Fibroblast of peridontal ligament (primary cell): ENCODE results near the gene VPS37D.
A peak's percentile ranks its signal among the peaks of the same experiment; 100 is the strongest.
"Not testable (repeated sequence)": the region's sequence is repeated elsewhere in the genome, so short reads cannot be mapped to it uniquely, and the experiment has no call there.

Experiments used
- DNase-seq: peaks from one replicate; pipeline ENCODE4 v3.0.0-alpha.2; 2010; ENCODE audit errors: extremely low read depth

Gene VPS37D

DNA sequence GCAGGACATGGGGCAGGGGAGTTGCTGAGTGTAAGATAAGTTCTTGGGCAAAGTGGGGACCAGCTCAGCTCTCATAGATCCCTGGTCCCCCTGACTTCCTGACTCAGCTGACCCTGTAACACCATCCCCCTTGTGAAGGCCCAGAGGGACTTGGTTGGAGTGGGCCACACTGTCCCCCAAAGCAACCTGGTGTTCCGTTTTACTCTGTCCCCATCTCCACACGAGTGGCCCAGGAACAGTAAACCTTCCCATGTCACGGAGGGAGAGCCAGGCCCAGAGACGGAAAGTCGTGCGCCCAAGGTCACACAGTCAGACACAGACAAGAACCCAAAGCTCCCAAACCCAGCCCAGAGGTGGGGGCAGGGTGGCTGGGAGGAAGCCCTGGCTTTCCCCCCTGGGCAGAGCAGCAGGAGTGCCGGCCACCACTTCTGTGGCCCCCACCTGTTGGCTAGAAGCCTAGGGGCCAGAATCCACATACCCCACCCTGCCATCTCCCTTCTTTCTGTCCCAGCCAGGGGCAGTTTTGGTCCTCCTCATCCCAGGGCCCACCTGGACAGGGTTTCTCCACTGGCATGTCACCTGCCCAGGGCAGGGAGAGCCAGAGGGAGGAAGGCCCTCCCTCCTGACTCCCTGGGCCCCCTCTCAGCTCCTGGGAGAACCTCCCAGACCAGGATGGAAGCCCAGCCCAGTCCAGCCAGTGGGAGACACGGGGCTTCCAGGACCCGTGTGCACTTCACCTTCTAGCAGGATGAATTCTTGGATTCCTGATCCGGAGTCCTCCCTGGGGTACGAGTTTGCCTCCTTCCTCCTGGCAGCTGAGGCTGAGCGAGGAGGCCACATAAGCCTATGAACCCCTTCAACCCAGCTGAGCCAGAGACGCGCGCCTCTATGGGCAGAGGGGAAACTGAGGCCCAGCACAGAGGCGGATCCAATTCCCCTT is 20.6 kb upstream of the VPS37D start:
- no peak for DNase-seq

DNA sequence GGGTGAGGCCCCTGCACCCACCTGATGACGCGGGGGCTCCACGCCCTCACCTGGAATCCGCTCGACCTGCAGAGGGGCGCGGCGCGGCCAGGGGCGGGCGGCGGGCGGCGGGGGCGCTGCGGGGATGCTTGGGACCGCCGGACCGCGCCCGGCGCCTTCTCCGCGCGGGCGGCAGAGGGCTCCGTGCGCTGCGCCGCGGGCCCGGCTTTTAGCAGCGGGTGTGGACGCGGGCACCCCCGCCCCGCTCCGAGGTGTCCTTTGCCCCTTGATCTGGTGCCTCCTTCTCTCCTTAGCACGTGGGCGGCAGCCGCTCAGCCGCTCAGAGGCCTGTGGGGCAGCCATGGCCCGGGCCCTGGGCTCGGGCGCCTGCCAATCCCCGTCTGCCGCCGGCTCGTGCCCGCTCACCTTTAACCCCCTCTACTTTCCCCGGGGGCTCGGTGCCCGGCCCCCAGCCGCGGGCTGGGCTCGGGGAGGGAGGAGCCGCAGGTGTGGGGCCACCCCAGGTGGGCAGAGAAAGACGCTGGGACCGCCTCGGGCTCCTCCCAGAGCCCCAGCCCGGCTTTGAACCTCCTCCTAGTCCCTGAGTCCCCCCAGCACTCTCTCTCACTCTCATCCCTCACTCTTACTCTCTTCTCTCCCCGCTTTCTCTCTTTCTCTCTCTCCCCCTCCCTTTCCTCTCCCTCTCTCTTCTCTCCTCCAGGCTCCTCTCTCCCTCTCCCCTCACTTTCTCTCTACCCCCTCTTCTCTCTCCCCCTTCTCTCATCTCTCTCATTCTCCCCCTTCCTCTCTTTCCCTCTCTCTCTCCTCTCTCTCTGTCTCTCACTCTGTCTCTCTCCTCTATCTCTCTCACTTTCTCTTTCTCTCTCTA is 19.7 kb upstream of the VPS37D start:
- no peak for DNase-seq

DNA sequence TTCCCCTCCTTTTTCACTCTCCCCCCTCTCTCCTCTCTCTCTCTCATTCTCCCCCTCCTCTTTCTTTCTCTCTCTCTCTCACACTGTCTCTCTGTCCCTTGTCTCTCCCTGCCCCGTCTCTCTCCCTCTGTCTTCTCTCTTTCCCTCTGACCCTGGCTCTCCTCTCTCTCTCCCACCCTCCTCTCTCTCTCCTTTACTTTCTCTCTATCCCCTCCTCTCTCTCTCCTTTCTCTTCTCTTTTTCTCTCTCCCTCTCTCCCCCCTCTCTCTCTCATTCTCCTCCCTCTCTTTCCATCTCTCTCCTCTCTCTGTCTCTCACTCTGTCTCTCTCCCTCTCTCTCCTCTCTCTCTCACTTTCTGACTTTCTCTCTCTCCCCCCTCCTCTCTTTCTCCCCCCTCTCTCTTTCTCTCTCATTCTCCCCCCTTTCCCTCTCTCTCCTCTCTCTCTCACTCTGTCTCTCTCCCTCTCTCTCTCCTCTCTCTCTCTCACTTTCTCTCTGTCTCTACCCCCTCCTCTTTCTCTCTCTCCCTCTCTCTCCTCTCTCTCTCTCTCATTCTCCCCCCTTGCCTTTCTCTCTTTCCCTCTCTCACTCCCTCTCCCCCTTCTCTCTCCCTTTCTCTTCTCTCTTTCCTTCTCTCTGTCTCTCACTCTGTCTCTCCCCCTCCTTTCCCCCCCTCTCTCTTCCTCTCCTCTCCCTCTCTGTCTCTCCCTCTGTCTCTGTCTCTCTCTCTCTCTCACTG is 18.9 kb upstream of the VPS37D start:
- DNase-seq, result no peak

DNA sequence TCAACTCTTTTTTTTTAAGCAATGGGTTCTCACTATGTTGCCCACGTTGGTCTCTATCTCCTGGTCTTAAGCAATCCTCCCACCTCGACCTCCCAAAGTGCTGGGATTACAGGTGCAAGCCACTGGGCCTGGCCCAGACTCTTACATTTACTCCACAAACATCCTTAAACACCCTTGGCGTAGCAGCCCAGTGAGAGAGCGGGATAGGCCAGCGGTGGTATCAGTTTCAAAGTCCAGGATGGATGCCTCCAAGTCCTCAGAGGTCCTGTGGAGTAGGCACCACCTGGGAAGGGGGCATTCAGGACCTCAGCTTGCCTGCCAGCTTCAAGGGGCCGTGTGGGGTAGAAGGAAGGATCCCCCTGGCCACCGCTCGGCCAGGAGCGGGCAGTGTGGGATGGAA is 18.1 kb upstream of the VPS37D start:
- DNase-seq, result no peak

DNA sequence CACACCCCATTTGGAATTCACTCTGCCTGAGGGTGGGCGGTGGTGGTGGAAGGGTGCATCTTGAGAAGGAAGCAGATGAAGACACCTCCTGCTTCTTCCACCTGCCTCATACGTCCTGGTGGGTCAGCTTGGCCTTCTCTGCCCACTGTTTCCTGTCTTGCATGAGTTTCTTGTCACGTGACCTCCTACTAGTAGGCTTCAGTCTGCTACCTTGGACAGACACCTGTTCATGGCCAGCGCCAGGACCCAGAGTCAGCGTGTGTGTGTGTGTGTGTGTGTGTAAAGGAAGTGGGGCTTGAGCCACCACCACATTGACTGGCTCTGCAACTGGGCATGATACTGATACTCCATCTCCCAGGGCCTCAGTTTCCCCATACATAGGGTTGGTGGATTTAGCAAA is 17.1 kb upstream of the VPS37D start:
- DNase-seq, result no peak

DNA sequence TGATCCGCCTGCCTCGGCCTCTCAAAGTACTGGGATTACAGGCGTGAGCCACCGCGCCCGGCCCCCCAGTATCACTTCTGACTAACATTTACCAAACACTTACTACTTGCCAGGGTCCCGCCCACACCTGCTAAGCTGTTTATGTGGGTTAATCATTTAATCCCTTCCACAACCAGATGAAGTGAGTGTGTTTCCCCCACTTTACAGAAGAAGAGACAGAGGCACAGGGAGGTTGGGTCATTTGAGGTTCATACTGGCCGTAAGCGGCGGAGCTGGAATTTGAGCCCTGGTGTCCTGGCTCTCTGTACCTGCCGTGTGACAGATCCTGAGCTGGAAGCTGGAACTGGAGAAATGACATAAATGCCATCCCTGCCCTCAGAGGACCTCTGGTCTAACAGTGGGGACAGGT is 15.1 kb upstream of the VPS37D start:
- DNase-seq, result no peak

DNA sequence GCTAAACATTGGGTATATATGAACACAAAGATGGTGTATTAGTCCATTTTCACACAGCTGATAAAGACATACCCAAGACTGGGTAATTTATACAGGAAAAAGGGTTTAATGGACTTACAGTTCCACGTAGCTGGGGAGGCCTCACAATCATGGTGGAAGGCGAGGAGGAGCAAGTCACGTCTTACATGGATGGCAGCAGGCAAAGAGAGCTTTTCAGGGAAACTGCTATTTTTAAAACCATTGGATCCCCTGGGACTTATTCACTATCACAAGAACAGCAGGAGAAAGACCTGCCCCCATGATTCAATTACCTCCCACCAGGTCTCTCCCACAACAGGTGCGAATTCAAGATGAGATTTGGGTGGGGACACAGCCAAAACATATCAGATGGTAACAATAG is 12.3 kb upstream of the VPS37D start:
- DNase-seq, result not testable (repeated sequence)

DNA sequence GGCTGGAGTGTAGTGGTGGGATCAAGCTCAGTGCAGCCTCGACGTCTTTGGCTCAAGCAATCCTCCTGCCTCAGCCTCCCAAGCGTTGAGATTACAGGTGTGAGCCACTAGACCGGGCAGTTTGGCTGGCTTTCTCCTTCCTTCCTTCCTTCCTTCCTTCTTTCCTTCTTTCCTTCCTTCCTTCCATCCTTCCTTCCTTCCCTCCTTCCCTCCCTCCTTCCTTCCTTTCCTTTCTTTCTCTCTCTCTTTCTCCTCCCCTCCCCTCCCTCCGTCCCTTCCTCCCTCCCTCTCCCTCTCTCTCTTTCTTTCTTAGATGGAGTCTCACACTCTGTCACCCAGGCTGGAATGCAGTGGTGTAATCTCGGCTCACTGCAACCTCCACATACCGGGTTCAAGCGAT is 7.6 kb upstream of the VPS37D start:
- DNase-seq, result no peak

DNA sequence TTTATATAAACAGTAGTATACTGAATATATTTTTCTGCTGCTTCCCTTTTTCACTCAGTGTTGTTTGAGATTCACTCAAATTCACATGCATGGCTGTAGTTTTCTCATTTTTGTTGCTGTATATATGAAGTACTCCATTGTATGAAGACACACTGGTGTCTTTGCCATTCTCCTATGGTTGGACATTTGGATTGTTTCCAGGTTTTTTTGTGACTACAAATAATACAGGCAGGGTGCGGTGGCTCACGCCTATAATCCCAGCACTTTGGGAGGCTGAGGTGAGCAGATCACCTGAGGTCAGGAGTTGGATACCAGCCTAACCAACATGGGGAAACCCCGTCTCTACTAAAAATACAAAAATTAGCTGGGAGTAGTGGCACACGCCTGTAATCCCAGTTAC is 7.0 kb upstream of the VPS37D start:
- not testable (repeated sequence) for DNase-seq

DNA sequence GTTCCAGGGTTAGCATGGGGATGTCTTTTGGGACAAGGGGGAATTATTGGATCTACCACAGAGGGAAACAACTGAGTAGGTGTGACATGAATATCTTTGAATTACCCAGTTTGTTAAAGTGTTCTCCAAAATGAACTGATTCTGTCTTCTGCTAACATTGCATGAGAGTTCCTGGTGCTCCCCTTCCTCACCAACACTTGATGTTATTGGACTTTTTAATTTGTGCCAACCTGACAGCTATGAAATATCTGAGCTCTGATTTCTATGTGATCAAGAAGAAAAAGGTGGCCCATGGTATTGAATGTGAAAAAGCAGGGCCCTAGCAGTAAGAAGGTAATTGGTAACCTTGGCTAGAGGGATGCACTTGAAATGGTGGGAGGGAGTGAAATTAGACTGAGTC is 4.6 kb upstream of the VPS37D start:
- DNase-seq, result no peak

DNA sequence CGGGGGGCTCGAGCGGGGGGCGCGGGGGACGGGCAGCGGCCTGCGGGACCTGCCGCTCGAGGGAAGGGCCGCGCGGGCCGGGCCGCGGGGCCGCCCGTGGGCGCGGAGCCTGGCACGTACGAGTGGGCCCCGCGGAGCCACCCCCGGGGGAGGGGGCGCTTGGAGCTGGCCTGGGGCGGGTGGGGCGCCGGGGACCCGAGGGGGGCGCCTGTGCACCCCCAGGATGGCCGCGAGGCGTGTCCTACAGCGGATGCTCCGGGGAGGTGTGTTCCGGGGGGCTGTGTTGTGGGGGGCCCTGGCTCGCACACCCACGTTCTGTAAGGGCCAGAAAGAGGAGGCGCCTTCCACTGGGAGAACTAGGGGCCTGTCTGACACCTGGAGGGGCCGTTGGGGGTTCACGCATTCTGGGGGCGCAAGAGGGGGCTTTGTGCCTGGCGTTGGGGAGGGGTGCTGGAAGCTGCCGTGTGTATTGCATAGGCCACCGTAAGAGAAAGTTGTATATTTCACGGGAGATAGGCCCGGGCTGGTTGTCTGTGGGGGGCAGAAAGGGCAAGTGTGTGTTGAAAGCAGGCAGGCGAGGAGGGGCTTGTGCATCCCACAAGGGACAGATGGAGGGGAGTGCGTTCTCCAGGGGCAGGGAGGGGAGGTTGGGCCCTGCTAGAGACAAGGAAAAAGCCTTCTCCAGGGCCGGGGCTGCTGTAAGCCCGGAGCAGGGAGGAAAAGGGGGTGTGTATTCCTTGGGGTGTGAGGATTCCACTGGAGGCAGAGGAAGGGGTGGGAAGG is 663 bp downstream of the VPS37D start:
- peak; percentile 8 for DNase-seq

DNA sequence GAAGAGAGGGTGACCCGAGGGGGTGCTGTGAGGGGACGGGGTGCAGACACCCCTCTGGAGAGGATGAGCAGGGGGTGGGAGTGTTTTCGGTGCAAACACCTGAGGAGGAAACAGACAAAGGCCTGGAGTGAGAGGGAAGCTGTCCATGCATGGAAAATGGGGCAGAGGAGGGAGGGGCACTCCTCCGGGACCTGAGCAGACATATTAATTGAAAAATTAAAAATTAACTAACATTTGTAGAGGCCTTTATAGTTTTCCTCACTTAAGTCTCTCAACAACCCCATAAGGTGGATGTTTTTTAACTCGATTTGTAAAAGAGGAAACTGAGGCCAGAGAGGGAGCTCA is 1.2 kb downstream of the VPS37D start:
- no peak for DNase-seq

DNA sequence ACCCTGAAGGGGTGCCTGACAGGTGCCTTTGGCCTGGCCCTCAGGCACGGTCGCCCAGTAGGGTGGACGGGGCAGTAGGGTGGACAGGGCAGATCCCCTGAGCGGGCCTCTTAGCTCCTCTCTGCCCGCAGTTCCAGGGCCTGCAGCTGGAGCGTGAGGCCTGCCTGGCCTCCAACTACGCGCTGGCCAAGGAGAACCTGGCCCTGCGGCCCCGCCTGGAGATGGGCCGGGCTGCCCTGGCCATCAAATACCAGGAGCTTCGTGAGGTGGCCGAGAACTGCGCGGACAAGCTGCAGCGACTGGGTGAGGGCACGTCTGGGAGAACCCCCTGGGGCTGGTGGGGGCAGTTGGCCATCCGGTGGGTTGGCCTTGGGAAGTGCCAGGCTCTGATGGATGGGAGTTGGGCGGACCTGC is 1.7 kb downstream of the VPS37D start:
- no peak for DNase-seq

DNA sequence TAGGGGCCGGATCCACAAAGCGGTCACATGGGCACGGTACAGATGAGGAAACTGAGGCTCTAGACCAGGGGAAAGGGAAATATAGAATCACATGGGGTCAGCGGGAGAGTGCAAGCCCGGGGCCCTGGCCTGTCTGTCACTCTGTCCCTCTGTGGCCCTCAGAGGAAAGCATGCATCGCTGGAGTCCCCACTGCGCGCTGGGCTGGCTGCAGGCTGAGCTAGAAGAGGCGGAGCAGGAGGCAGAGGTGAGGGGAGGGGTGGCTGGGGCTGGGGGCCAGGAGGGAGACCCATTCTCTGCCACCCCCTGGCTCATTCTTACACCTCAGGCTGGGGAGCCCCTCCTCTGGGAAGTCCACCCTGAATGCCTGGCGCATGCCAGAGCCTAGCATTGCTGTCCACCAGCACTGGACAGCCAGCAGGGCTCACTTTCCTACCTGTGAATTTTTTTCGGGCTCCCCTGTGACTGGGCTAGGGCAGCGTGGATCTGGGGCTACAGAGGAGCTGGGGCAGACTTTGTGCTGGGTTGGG is 2.3 kb downstream of the VPS37D start:
- no peak for DNase-seq

DNA sequence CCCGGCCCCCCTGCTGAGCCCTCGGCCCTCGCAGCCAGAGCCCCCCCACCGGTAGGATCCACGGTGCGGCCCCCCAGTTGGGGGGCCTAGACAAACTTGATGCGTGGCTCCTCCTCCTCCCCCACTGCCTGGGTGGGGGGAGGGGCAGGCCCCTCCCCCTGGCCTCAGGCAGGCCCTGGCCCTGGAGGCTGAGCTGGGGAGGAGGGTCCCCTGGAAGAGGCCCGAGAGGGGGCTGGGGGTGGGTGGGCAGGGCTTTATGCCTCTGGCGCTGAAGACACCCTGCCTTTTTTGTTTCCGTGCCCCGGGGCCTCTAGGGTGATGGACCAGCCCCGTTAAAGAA is 3.7 kb downstream of the VPS37D start:
- DNase-seq, result no peak

DNA sequence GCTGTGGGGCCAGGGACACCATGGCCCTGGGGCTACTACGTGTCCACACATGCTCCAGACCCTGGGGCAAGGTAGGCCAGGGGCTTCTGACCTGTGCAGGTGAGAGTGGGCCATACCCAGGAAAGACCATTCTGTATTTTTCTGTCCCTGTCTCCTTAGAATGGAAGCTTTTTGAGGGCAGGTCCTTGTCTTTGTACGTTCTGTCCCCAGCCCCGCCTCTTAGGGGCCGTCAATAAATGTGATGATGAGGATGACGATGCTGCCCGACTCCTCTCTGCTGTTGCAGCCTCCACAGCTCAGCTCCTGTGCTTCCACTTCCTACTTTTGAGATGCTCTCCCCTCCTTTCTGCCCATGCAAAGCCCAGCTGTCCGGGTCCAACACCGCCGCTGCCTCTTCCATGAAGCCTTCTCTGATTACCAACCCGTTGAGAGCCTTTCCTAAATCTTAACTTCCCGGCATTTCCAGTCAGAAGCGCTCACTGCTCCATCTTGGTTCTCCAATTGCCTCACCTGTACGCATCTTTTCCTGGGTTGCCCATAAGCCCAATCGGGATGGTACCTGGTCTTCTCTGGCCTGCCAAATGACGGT is 4.3 kb downstream of the VPS37D start:
- no peak for DNase-seq

DNA sequence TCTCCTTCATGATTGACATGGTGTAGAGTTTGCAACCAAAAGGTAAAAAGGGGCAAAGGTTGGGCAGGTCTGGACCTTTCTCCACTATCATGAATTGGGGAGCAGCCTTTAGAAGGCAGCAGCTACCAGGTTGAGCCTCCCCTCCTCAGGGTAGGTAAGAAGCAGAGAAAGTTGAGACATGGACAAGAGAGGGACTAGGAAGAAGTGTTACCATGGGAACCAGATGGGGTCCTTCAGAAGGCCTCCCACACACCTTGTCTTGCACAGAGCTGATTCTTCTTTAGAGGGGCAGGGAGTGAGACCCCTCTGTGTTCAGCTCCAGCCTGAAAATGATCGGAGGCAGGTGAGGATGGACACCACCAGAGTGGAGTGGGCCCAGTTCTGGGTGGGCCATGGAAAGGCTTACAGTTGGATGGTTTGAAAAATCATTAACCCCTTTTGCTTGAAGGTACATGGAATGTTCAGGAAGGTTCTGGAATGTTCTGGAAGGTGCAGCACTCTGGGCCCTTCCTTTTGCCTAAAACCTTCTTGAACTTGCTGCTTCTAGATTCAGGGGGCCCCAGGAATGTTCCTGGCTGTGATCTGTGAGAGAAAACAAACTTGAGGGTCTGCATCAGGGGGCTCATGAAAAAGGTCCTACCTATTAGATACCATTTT is 7.0 kb downstream of the VPS37D start:
- DNase-seq, result no peak

DNA sequence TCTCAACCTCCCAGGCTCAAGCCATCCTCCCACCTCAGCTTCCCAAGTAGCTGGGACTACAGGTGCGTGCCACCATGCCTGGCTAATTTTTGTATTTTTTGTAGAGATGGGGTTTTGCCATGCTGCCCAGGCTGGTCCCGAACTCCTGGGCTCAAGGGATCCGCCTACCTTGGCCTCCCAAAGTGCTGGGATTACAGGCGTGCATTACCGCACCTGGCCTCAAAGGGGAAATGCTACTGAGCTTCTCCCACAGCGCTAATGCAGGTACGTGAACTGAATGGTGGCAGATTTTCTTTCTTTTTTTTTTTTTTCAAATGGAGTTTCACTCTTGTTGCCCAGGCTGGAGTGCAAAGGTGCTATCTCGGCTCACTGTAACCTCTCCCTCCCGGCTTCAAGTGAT is 8.4 kb downstream of the VPS37D start:
- DNase-seq, result not testable (repeated sequence)

DNA sequence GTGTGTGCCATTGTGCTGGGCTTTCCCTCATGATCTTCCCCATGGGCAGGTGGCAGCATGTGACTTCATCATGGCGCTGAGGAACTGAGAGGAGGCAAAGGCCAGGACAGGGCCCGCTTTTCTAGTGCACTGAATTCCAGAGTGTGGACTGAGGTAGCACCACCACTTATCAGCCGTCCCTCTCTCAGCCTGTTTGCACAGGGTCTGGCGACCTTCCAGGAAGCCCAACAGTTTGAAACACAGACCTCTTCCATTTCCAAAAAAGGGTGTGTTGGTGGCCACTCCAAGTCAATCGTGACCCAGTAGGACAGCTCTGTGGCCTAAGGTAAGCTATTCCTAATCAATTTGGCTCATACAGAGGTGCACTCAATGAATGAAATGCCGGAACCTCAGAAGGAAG is 11.2 kb downstream of the VPS37D start:
- no peak for DNase-seq

DNA sequence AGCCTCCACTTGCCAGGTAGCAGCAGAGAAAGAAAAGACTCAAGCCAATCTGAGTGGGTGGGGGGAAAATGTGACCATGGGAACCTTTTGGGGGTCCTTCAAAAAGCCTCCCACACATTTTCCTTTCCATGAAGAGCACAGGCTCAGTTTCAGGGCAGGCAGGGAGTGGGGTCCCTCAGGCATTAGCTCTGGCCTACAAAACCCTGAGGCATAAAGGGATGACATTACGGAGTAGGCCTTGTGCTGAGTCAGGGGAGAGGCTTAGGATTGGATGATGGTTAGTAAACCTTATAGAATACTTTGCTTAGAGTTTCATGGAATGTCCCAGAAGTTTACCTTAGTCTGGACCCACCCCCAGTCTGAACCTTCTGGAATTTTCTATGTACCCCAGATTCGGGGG is 12.1 kb downstream of the VPS37D start:
- no peak for DNase-seq
